ENCODE data around the gene AFF3. TPM values are rescaled to one million over a fixed set of nuclear protein-coding genes. Genes with fewer than 3 reads are reported as not detected.

AFF3 gene
- total and polyA plus RNA-seq, 2 donors (not counting 3 experiments of a cell fraction or from before 2014, with no cell fraction given), result 0.06 to 0.07 TPM

DNA sequence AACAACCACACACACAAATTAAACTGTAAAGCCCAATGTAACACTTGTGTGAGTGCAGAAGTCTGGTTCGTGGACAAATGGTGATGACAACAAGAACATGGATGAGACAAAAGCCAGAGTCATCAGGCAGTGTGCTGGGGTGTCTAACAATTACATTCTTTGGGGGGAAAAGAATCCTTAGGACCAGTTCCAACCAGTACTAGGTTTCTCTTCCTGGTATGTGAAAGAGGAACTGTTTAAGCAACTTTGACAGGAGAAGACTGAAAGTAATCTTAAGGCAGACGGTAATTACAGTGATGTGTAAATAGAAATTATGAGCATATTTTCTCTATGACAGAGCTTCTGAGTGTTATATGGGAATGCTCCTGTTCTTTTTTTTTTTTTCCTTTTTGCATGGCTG lies 133.4 kb downstream of the AFF3 start:
- H3K9me3 ChIP-seq (replicated peaks; ENCODE audit: control insufficient read depth, insufficient read depth, low read length), result no peaks in the 10 kb centered on the region
- no peak overlapping the region for H2AFZ ChIP-seq (ENCODE audit: low read depth, low read length)
- H3K4me1 ChIP-seq (ENCODE audit: control insufficient read depth, extremely low read depth, insufficient read depth, low read length), result peaks cover 3% of the 10 kb centered on the region
- CTCF ChIA-PET, result interaction anchor here (1.2 to 2.6 kb wide), 2 partner anchors 169 to 190 kb away, joined by 4 to 21 read pairs; no protein-coding TSS in a partner anchor
- DNase-seq (ENCODE audit: low read depth, low spot score), result no peak
- no peak overlapping the region for H3K27ac ChIP-seq (ENCODE audit: insufficient read depth, low read depth, low read length)
- no peak overlapping the region for H3K9ac ChIP-seq (replicated peaks; ENCODE audit: extremely low read depth, insufficient read depth, low read length)
- FAIRE-seq, result no peak
- POLR2A ChIA-PET, result no interaction called here
- no TSS peak for BruUV-seq (replicated peaks)
- H4K20me1 ChIP-seq (replicated peaks; ENCODE audit: control insufficient read depth, extremely low read depth, insufficient read depth, low read length), result no peaks in the 10 kb centered on the region
- intact Hi-C loops (cut with micrococcal nuclease), result no loop called here
- H3K4me3 ChIP-seq (replicated peaks in 1 of 3; ENCODE audit: insufficient read depth in 1 of 3, low read depth in 1 of 3, low read length in 3 of 3), result no peak overlapping the region
- H3K79me2 ChIP-seq (ENCODE audit: control insufficient read depth, insufficient read depth, low read length), result no peaks in the 10 kb centered on the region
- H3K9me1 ChIP-seq (replicated peaks; ENCODE audit: control insufficient read depth, extremely low read depth, insufficient read depth, low read length), result no peaks in the 10 kb centered on the region
- H3K4me2 ChIP-seq (ENCODE audit: insufficient read depth, low read length), result peak overlapping the region; percentile 41
- TF ChIP-seq, protein P1, sequence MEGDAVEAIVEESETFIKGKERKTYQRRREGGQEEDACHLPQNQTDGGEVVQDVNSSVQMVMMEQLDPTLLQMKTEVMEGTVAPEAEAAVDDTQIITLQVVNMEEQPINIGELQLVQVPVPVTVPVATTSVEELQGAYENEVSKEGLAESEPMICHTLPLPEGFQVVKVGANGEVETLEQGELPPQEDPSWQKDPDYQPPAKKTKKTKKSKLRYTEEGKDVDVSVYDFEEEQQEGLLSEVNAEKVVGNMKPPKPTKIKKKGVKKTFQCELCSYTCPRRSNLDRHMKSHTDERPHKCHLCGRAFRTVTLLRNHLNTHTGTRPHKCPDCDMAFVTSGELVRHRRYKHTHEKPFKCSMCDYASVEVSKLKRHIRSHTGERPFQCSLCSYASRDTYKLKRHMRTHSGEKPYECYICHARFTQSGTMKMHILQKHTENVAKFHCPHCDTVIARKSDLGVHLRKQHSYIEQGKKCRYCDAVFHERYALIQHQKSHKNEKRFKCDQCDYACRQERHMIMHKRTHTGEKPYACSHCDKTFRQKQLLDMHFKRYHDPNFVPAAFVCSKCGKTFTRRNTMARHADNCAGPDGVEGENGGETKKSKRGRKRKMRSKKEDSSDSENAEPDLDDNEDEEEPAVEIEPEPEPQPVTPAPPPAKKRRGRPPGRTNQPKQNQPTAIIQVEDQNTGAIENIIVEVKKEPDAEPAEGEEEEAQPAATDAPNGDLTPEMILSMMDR (IDR thresholded peaks at IDR 0.05; ENCODE audit: extremely low read depth in 1 of 2, insufficient read depth in 1 of 2, low read depth in 1 of 2, low read length in 2 of 2), result no peak
- TF ChIP-seq MYC (IDR thresholded peaks at IDR 0.05; ENCODE audit: low read depth, low read length) (no peak), GATA2 (IDR thresholded peaks at IDR 0.05; ENCODE audit: insufficient read depth, insufficient read length, low read depth, low read length) (no peak), POLR2AphosphoS5 (IDR thresholded peaks at IDR 0.05; ENCODE audit: insufficient read depth, low read depth, low read length) (no peak), FOS (IDR thresholded peaks at IDR 0.05; ENCODE audit: borderline replicate concordance, insufficient read depth, low read length) (no peak), JUN (IDR thresholded peaks at IDR 0.05; ENCODE audit: borderline replicate concordance, insufficient read depth, insufficient read length, low read depth) (no peak), EZH2 (IDR thresholded peaks at IDR 0.05; ENCODE audit: borderline replicate concordance, low read depth, low read length, severe bottlenecking) (no peak)
- TF ChIP-seq, protein P2, sequence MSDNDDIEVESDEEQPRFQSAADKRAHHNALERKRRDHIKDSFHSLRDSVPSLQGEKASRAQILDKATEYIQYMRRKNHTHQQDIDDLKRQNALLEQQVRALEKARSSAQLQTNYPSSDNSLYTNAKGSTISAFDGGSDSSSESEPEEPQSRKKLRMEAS (IDR thresholded peaks at IDR 0.05; ENCODE audit: insufficient read depth, insufficient read length), result no peak
- H3K27me3 ChIP-seq (ENCODE audit: control insufficient read depth in 2 of 2, insufficient read depth in 2 of 2, low read length in 2 of 2), result peaks cover 0 to 1% of the 10 kb centered on the region in 2 experiments
- dilution Hi-C loops (cut with MboI; ENCODE audit: extremely low pct_ligation_motif_present, low sequenced_read_pairs), result no loop called here
- no peaks in the 10 kb centered on the region for H3K36me3 ChIP-seq (ENCODE audit: control insufficient read depth in 2 of 2, extremely low read depth in 1 of 2, insufficient read depth in 2 of 2, low read length in 2 of 2)
